Astrocyte of the cerebellum (primary cell): ENCODE data around the gene ACTN1.

Experiments used
- DNase-seq: peaks from one replicate; pipeline ENCODE4 v3.0.0-alpha.2; 2011; ENCODE audit warnings: low read depth
- H3K4me3 ChIP-seq: 2 replicates; pipeline ENCODE4 v1.5.1; 2011; ENCODE audit warnings: mild to moderate bottlenecking, low read depth, low read length, moderate library complexity
- CTCF ChIP-seq: IDR thresholded peaks from 2 replicates; pipeline ENCODE4 v1.5.1; 2012; ENCODE audit warnings: low read length, low read depth, moderate library complexity, mild to moderate bottlenecking; ENCODE audit errors: missing control alignments
- in situ Hi-C: cut with HindIII; loops from 2 replicates; pipeline ENCODE4 v1.10.0; 2017; ENCODE audit warnings: low sequenced_read_pairs

The ACTN1 gene

DNA sequence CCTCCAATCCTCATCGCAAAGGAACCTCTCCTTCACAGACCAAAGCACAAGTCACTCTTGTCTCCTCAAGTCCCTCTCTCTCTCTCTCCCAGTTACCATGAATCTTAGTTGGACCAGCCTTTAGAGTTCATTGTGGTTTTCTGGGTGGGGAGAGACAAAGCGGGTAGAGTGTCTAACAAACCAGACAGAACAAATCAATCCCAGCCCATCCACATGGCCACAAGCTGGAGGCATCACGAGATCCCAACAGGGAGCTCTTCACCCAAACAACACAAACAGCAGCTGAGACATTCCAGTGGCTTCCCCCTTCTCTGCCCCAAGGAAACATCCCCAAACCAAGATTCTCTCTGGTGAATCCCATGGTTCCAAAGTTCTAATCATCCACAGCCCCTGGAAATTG, 22.4 kb downstream of the ACTN1 start:
- TF ChIP-seq CTCF: no peak
- in situ Hi-C loops: no loop called here
- H3K4me3 ChIP-seq: no peak overlapping the region
- DNase-seq: peak; percentile 50

DNA sequence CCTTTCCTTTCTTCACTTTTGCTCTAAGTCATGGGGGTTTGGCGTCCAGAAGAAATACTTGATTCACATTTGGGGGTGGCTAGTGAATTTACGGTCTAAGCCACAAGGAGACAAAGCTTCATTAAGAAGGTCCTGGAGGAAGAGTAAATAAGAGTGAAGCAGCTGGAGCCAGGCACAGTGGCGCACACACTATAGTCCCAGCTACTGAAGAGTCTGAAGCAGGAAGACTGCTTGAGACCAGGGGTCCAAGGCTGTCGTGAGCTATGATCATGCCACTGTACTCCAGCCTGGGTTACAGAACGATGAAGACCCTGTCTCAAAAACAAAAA, 23.3 kb downstream of the ACTN1 start:
- in situ Hi-C loops: no loop called here
- no peak for DNase-seq
- TF ChIP-seq CTCF: no peak
- H3K4me3 ChIP-seq: no peak overlapping the region

GRCh38 chr14:68955164-68955850, 23.8 kb downstream of the ACTN1 start:
- no peak for DNase-seq
- H3K4me3 ChIP-seq: no peak overlapping the region
- in situ Hi-C loops: no loop called here
- no peak for TF ChIP-seq CTCF

- DNase-seq: no peak
- TF ChIP-seq CTCF: no peak
- no peak overlapping the region for H3K4me3 ChIP-seq
- in situ Hi-C loops: no loop called here
These were observed 25.9 kb downstream of the ACTN1 start for GRCh38 chr14:68953196-68953555.

DNA sequence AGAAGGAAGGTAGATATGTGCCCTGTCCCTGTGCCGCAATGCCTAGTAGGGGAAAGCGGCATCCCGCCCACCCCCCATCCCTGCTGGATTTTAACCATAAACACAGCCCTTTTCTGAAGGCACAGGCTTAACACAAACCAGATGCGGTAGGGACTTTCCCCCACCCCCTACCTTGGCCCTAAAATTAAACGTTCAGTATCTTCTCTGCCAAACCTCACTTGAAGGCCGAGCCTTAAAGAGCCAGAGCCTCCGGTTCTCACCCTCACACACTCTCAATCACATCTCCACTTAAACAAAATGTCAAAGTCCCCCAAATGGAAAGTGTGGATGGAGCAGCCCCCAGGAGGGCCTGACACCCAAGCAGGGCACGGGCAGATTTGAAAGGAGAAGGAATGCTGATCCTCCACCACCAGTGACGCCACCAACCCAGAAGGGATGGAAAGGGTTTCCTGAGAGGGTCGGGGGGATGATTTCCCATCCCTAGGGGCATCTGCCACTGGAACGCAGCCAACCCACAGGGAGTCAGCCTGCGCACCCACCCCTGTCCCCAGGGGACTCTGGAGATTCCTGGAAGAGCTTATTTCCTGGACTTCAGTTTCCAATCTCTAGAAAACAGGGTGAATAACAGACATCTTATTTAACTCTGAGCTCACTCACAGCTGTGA, 26.4 kb downstream of the ACTN1 start:
- H3K4me3 ChIP-seq: peak overlapping the region; percentile 16
- peak; percentile 80 for DNase-seq
- in situ Hi-C loops: no loop called here
- no peak for TF ChIP-seq CTCF

GRCh38 chr14:68951800-68952530, 27.1 kb downstream of the ACTN1 start:
- no peak for TF ChIP-seq CTCF
- in situ Hi-C loops: no loop called here
- DNase-seq: no peak
- H3K4me3 ChIP-seq: no peak overlapping the region
